Measurements from ENCODE around the gene TSTD2. TPM values are rescaled to one million over a fixed set of nuclear protein-coding genes. Genes with fewer than 3 reads are reported as not detected.
"Not testable (repeated sequence)": the region's sequence is repeated elsewhere in the genome, so short reads cannot be mapped to it uniquely, and the experiment has no call there.

TSTD2 gene
- total RNA-seq, 2 experiments from 2014 or later: 15.3 to 17.4 TPM

DNA sequence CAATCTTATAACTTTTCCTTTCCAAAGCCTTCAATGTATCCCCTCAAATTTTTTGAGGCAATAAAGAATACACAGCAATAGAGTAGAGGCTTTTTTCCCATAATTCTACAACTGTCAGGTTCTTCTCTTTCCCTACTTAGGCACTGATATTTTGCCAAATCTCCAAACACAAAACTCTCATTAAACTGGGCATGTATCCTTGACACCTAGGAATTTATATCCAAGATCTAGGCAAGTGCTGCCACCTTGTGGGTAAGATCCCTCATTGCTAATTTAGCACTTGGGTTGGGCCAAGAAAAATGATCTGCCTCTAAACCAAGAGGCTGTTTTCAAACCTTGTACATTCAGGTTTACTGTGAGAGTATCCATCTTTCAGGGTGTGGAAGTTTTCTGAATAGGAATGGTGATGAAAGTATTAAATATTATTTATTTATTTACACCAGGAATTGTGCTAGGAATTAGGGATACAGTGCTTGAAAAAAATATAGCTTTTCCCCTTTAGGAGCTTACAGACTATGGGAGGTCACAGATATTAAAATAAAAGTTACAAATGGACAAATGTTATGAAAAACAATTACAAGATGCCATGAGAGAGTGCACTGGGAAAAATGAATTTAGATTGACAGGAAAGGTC lies 17.6 kb downstream of the TSTD2 start:
- H3K4me1 Mint-ChIP-seq: peaks cover 19% of the 10 kb centered on the region
- H3K4me3 Mint-ChIP-seq: no peak overlapping the region
- peaks cover 11% of the 10 kb centered on the region for H3K36me3 Mint-ChIP-seq
- no peaks in the 10 kb centered on the region for H3K9me3 Mint-ChIP-seq
- peak; percentile 36 for DNase-seq
- no peaks in the 10 kb centered on the region for H3K27me3 Mint-ChIP-seq
- H3K27ac Mint-ChIP-seq: no peak overlapping the region

DNA sequence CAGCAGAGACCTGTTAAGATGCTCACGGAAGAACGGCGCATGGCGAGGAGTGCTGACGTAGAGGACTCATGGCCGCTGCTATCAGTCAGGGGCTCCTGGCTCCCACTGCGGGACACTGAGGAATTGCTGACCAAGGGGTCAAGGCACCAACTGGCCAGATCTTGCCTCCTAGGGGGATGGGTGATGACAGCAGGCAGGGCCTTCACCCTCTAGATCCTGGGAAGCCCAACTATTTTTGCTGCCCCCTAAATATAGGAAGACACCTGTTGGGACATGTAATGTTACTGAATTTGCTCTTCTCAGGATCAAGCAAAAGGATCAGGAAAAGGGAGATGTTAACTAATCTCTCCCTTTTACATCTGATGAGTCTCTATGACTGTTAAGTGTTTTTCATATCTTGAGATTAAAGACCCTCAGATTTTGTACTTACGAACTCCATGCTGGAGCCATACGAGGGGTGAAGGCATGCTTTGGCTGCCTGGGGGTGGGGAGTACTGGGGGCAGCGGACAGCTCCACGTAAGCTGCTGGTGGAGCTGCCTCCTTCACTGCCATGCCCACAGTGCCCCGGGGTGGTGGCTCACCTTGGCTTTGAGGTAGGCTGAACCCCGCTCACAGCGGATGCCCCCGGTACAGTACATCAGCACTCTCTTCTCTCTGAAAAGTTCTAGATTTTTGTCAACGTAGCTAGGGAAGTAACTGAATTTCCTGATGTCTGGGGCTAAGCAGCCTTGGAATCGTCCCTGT lies 28.1 kb downstream of the TSTD2 start:
- H3K4me1 Mint-ChIP-seq: no peaks in the 10 kb centered on the region
- no peak overlapping the region for H3K27ac Mint-ChIP-seq
- H3K27me3 Mint-ChIP-seq: no peaks in the 10 kb centered on the region
- no peak for DNase-seq
- H3K36me3 Mint-ChIP-seq: peaks cover 9% of the 10 kb centered on the region
- H3K4me3 Mint-ChIP-seq: no peak overlapping the region
- H3K9me3 Mint-ChIP-seq: no peaks in the 10 kb centered on the region

DNA sequence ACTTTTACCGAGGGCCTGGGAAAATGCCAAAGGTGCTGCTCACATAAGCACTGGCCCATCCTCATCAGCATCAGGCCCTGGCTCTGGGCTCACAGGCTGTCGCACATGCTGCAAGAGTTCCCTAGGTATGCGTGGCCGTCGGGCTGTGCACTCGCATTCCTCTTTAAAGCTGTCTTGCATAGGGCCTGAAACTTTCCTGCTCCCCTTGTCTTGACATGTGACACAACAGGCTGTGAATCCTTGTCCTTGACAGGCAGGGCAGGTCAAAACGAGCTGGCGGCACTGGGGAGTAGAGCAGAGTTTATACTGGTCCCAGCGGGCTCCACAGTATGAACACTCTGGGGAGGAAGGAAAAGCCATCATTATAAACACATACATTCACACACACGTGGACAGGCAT lies 30.7 kb downstream of the TSTD2 start:
- no peaks in the 10 kb centered on the region for H3K9me3 Mint-ChIP-seq
- H3K36me3 Mint-ChIP-seq: peaks cover 9% of the 10 kb centered on the region
- H3K27ac Mint-ChIP-seq: no peak overlapping the region
- H3K4me1 Mint-ChIP-seq: peaks cover 7% of the 10 kb centered on the region
- no peak for DNase-seq
- H3K27me3 Mint-ChIP-seq: no peaks in the 10 kb centered on the region
- no peak overlapping the region for H3K4me3 Mint-ChIP-seq

DNA sequence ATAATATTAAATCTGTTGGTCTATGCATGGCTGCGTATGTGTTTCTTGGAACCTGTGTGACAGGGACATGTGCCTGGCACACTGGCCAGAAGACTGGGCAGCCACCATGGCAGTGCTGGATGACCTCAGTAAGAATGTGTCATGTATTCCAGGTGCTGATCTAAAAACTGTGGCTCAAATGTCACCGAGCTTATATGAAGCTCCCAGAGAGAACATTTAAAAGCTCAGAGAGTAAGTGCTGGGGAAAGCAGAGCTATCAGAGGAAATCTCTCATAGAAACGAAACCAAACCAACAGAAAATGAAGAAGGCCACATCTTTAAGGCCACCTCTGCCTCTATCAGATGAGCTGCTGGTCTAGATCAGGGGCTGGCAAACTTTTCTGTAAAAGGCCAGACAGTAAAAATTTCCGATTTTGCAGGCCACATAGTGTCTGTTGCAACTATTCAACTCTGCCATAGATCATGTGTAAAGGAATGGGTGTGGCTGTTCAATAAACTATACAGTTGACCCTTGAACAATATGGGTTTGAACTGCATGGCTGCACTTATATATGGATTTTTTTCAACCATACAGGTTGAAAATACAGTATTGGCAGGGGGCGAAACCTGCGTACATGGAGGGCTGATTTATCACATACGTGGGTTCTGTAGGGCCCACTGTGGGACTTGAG lies 31.8 kb downstream of the TSTD2 start:
- Mint-ChIP-seq H3K27ac (no peak overlapping the region), H3K4me1 (peaks cover 10% of the 10 kb centered on the region), H3K9me3 (no peaks in the 10 kb centered on the region), H3K36me3 (peaks cover 4% of the 10 kb centered on the region), H3K4me3 (no peak overlapping the region), H3K27me3 (no peaks in the 10 kb centered on the region)
- no peak for DNase-seq

DNA sequence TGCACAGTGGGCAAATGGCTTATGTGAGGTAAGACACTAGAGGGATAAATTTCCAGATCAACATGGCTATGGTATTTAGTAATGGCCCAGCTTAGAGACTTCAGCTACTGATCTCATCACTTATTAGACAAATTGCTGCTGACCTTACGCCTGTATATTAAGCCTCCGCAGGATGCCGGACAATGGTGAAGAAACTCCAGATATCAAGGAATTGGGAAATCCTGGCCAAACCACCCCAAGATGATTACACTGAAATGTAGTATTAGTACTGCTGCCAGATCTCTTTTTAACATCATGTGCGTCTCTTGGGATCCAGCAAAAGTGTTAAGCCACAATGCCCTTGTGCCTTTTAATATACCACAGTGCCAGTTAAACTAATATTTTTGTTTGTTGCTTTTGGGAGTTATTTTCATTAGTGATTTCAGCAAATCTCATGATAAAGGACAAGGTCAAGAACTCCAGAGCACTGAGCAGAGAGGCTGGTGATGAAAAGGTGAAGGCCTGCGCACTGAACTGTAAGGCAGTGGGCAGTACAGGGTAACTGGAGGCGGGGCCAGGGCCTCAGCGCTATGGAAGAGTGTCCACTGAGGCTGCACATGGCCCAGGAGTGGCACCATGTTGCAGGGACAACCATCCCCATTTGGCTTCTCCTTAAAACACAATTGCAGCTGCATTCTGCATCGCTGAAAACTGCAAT lies 32.5 kb downstream of the TSTD2 start:
- Mint-ChIP-seq H3K27me3 (peaks cover 3% of the 10 kb centered on the region), H3K4me3 (no peak overlapping the region), H3K4me1 (peaks cover 10% of the 10 kb centered on the region), H3K9me3 (no peaks in the 10 kb centered on the region), H3K27ac (no peak overlapping the region), H3K36me3 (peaks cover 4% of the 10 kb centered on the region)
- no peak for DNase-seq

DNA sequence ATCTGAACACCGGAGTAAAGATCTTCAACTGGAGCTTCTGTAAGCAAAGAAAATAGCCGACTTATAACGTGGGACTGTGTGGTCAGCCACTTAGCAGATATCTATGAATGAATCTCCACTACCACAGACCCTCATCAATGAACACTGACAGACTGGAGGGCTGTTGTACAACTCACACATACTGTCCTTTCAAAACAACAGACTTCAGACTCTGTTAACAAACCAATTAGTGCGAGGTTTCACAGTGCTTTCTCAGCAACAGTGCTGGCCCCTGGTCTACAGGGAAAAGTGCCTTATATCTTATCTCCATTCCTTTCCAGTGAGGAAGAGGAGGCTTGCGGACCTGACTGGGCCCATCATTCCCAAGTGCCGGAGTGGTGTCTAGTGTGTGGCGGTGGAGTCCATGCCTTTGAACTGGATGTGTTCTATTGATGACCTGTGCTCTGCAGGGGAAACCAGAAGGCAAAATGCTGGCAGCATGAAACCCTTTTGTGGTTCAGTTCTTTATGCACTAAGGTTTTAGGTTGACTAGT lies 33.8 kb downstream of the TSTD2 start:
- Mint-ChIP-seq H3K9me3 (no peaks in the 10 kb centered on the region), H3K27me3 (peaks cover 3% of the 10 kb centered on the region), H3K36me3 (peaks cover 4% of the 10 kb centered on the region)

DNA sequence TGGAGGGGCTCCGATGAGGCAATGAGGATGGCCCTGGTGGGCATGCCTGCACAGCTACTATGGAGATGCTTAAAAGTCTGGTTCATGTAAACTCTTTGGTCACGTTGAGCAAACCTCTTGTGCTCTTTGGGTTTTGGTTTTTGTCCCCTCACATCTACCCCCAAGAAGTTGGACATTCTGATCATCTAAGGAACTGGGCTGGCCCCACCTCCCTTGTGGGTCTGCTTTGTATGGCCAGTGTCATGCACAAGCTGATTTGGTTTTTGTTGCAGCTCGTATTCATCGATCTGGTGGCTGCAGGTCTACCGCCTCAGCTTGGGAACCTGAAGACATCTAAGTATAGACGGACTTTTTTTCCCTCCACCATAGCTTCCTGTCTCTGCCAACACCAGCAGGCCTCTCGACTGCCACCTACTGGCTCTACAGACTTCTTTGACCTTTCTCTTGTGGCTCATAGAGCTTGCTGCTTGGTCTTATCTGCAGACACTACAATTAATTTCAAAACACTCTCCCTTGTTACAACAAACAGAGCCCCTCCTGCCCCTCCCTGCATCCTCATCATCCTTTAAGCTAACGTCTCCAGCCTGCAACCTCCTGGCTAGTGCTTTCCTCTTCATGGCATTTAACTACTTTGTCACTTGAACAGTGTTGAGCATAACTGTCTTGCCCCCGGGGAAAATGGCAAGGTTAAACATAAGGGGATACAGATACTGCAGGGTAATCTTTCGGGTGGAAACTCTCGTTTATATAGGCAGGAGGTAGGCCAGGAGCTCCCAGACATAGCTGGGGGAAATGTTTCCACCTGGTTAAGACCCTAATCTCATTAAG lies 34.5 kb downstream of the TSTD2 start:
- Mint-ChIP-seq H3K9me3 (no peaks in the 10 kb centered on the region), H3K36me3 (peaks cover 4% of the 10 kb centered on the region), H3K4me3 (no peak overlapping the region), H3K27me3 (peaks cover 3% of the 10 kb centered on the region), H3K4me1 (peaks cover 10% of the 10 kb centered on the region), H3K27ac (no peak overlapping the region)
- DNase-seq: peak; percentile 64

More for the DNA sequence above, 33.8 kb downstream of the TSTD2 start:
- no peak overlapping the region for H3K4me3 Mint-ChIP-seq
- DNase-seq: no peak
- no peak overlapping the region for H3K27ac Mint-ChIP-seq
- H3K4me1 Mint-ChIP-seq: peaks cover 10% of the 10 kb centered on the region

DNA sequence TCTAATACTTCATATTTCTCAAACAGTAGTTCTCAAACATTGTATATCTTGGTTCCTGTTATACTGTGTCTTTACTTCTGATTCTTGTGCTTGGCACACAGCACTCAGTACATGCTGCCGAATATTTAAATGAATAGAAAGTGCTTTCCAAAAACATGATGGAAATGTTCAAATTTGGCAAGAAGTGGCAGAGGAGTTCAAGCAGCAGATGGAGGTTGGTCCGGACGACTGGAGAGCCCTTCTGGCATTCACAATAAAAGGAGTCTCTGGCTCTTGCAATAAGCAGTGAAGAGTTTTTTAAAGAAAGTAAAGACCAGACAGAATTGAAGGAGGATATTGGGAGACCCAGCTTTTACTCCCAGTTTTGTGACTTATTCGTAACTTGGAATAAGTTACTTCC lies 36.3 kb downstream of the TSTD2 start:
- Mint-ChIP-seq H3K9me3 (no peaks in the 10 kb centered on the region), H3K27me3 (peaks cover 3% of the 10 kb centered on the region), H3K4me3 (no peak overlapping the region), H3K27ac (no peak overlapping the region), H3K36me3 (no peaks in the 10 kb centered on the region), H3K4me1 (peaks cover 10% of the 10 kb centered on the region)
- no peak for DNase-seq

DNA sequence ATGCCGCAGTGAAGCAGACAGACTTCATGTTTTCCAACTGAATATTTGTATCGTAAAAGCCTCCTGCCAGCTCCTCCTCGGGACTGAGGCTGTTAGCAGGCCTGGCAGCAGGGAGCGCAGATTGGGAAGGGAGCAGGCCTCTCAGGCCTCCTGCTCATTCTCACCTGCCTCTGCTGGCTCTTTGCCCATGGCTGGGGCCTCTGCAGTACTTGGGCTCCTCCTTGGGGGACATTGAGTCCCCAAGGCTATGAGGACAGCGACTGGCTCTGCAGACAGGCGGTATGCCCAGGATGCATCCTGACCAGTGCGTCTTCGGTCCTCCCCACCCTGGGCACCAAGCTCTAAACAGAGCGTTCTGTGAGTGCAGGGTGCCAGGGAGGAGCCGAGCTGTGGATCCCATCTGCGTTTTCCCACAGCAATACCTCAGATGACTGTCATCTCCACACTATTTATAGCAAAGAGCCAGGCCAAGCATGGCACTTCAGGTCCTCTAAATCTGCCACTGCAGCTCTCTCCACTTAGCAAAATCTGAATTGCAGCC lies 38.7 kb downstream of the TSTD2 start:
- H3K4me1 Mint-ChIP-seq: peaks cover 10% of the 10 kb centered on the region
- no peak overlapping the region for H3K27ac Mint-ChIP-seq
- no peak overlapping the region for H3K4me3 Mint-ChIP-seq
- DNase-seq: no peak
- peaks cover 3% of the 10 kb centered on the region for H3K27me3 Mint-ChIP-seq
- no peaks in the 10 kb centered on the region for H3K36me3 Mint-ChIP-seq
- H3K9me3 Mint-ChIP-seq: no peaks in the 10 kb centered on the region

DNA sequence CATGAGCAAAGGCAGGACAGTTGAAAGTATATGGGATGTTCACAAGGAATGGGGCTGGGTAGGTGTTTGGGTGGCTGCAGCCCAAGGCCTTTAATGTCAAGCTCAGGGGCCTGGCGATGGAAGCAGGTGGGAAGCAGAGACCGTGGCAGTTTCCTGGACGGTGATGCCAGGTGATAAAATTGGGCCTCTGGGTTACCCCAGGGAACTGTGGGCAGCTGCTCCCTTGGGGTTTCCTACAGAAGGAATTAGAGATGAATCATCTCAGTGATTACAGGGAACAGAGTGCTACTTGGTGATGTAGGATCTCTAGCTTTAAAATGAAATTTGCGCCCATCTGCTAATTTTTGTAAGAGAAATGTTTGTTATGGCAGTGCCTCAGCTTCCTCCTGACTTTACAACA lies 39.2 kb downstream of the TSTD2 start:
- DNase-seq: no peak
- no peaks in the 10 kb centered on the region for H3K36me3 Mint-ChIP-seq
- no peaks in the 10 kb centered on the region for H3K9me3 Mint-ChIP-seq
- H3K4me1 Mint-ChIP-seq: peaks cover 9% of the 10 kb centered on the region
- no peak overlapping the region for H3K4me3 Mint-ChIP-seq
- H3K27ac Mint-ChIP-seq: no peak overlapping the region
- H3K27me3 Mint-ChIP-seq: peaks cover 3% of the 10 kb centered on the region

DNA sequence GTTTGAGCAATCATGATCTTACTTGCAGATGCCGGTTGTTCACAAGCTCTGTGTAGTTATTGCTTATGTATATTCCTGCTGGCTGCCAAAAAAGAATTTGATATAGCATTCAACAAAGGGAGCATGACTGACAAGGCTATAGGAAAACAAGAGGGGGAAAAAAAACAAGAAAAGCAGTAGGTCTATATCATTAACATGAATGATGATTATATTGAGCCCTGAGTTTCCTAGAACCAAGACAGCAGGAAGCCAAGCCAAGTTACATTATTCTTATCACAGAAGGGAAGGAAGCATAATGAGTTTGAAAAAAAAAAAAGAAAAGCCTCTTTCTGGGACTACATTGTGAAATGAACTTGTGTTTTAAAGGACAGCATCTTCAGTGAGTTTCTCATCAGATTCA lies 41.0 kb downstream of the TSTD2 start:
- DNase-seq: no peak
- H3K36me3 Mint-ChIP-seq: peaks cover 7% of the 10 kb centered on the region
- peaks cover 2% of the 10 kb centered on the region for H3K4me1 Mint-ChIP-seq

DNA sequence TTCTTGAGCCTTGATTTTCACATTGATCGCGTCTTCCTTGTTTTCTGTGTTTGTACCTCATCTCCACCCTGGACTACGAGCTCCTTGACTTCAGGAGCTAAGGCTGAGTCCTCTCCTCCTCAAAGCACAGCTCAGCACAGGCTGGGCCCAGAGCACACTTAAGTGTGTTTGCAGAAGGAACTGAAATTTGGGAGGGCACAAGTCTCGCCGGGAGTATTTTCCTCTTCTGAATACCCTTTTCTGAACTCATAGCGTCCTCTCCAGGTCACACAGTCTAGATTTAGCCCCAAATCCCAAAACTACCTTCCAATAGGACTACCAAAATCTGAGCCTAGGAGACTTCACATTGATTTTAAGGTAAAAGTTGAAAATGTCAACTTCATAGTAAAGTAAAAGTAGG lies 41.6 kb downstream of the TSTD2 start:
- no peak for DNase-seq
- H3K4me3 Mint-ChIP-seq: no peak overlapping the region
- H3K4me1 Mint-ChIP-seq: no peaks in the 10 kb centered on the region
- peaks cover 11% of the 10 kb centered on the region for H3K36me3 Mint-ChIP-seq
- peaks cover 3% of the 10 kb centered on the region for H3K27me3 Mint-ChIP-seq
- H3K9me3 Mint-ChIP-seq: peaks cover 6% of the 10 kb centered on the region
- H3K27ac Mint-ChIP-seq: no peak overlapping the region

More for the DNA sequence above, 41.0 kb downstream of the TSTD2 start:
- peaks cover 2% of the 10 kb centered on the region for H3K9me3 Mint-ChIP-seq
- H3K4me3 Mint-ChIP-seq: no peak overlapping the region
- peaks cover 3% of the 10 kb centered on the region for H3K27me3 Mint-ChIP-seq
- no peak overlapping the region for H3K27ac Mint-ChIP-seq

DNA sequence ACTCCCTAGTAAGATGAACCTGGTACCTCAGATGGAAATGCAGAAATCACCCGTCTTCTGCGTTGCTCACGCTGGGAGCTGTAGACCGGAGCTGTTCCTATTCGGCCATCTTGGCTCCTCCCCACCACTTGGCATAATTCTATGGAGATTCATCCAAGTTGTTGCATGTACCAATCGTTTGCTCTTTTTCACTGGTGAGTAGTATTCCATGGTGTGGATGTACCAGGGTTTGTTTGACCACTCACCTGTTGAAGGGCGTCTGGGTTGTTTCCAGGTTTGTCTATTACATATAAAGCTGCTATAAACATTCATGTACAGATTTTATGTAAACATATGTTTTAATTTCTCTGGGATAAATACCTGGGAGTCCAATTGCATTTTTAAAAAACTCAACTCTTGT lies 46.3 kb downstream of the TSTD2 start:
- not testable (repeated sequence) for DNase-seq, H3K9me3 Mint-ChIP-seq, H3K27me3 Mint-ChIP-seq, H3K4me1 Mint-ChIP-seq, H3K27ac Mint-ChIP-seq, H3K4me3 Mint-ChIP-seq
- H3K36me3 Mint-ChIP-seq: peaks cover 14% of the 10 kb centered on the region

DNA sequence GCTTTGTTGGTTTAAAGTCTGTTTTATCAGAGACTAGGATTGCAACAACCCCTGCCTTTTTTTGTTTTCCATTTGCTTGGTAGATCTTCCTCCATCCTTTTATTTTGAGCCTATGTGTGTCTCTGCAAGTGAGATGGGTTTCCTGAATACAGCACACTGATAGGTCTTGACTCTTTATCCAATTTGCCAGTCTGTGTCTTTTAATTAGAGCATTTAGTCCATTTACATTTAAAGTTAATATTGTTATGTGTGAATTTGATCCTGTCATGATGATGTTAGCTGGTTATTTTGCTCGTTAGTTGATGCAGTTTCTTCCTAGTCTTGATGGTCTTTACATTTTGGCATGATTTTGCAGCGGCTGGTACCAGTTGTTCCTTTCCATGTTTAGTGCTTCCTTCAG lies 48.4 kb downstream of the TSTD2 start:
- not testable (repeated sequence) for DNase-seq, H3K4me3 Mint-ChIP-seq, H3K27me3 Mint-ChIP-seq, H3K27ac Mint-ChIP-seq, H3K4me1 Mint-ChIP-seq, H3K9me3 Mint-ChIP-seq
- peaks cover 14% of the 10 kb centered on the region for H3K36me3 Mint-ChIP-seq
